ENCODE results near the gene CYP27A1.

The CYP27A1 gene

GRCh38 chr2:218773881-218774280, 8.1 kb upstream of the CYP27A1 start:
- no peak for DNase-seq (ENCODE audit: low read depth)

GRCh38 chr2:218776488-218776887, 5.5 kb upstream of the CYP27A1 start:
- no peak for DNase-seq (ENCODE audit: low read depth)

GRCh38 chr2:218777276-218777990, 4.5 kb upstream of the CYP27A1 start:
- DNase-seq (ENCODE audit: low read depth), result no peak

- DNase-seq (ENCODE audit: low read depth), result no peak
These were observed 1.9 kb upstream of the CYP27A1 start for GRCh38 chr2:218780046-218780445.

GRCh38 chr2:218780851-218781690, 876 bp upstream of the CYP27A1 start:
- DNase-seq (ENCODE audit: low read depth), result no peak

GRCh38 chr2:218782528-218782844, 539 bp downstream of the CYP27A1 start:
- peak; percentile 17 for DNase-seq (ENCODE audit: low read depth)

GRCh38 chr2:218783688-218784087, 1.7 kb downstream of the CYP27A1 start:
- no peak for DNase-seq (ENCODE audit: low read depth)

GRCh38 chr2:218785103-218785502, 3.2 kb downstream of the CYP27A1 start:
- DNase-seq (ENCODE audit: low read depth), result no peak

- DNase-seq (ENCODE audit: low read depth), result no peak
These were observed 4.2 kb downstream of the CYP27A1 start for GRCh38 chr2:218786133-218786532.

GRCh38 chr2:218788529-218789255, 6.7 kb downstream of the CYP27A1 start:
- DNase-seq (ENCODE audit: low read depth), result peak; percentile 15

GRCh38 chr2:218792433-218792832, 10.5 kb downstream of the CYP27A1 start:
- DNase-seq (ENCODE audit: low read depth), result no peak

- DNase-seq (ENCODE audit: low read depth), result no peak
These were observed 14.7 kb downstream of the CYP27A1 start for GRCh38 chr2:218796691-218797090.

- peak; percentile 51 for DNase-seq (ENCODE audit: low read depth)
These were observed 17.0 kb downstream of the CYP27A1 start for GRCh38 chr2:218798767-218799504.

GRCh38 chr2:218799990-218800389, 18.0 kb downstream of the CYP27A1 start:
- DNase-seq (ENCODE audit: low read depth), result no peak

- DNase-seq (ENCODE audit: low read depth), result no peak
These were observed 20.5 kb downstream of the CYP27A1 start for GRCh38 chr2:218802386-218802994.

GRCh38 chr2:218804817-218805216, 22.9 kb downstream of the CYP27A1 start:
- DNase-seq (ENCODE audit: low read depth), result no peak

- peak; percentile 81 for DNase-seq (ENCODE audit: low read depth)
These were observed 23.7 kb downstream of the CYP27A1 start for GRCh38 chr2:218805627-218806026.

GRCh38 chr2:218806346-218806978, 24.5 kb downstream of the CYP27A1 start:
- peak; percentile 100 for DNase-seq (ENCODE audit: low read depth)

GRCh38 chr2:218807626-218808025, 25.7 kb downstream of the CYP27A1 start:
- DNase-seq (ENCODE audit: low read depth), result peak; percentile 28

- DNase-seq (ENCODE audit: low read depth), result no peak
These were observed 27.6 kb downstream of the CYP27A1 start for GRCh38 chr2:218809515-218809914.

- DNase-seq (ENCODE audit: low read depth), result peak; percentile 51
These were observed 28.3 kb downstream of the CYP27A1 start for GRCh38 chr2:218810256-218810655.

All from iris pigment epithelial cell (primary cell).